ENCODE data around the gene AGAP1. TPM values are rescaled to one million over a fixed set of nuclear protein-coding genes. Genes with fewer than 3 reads are reported as not detected.
A peak's percentile ranks its signal among the peaks of the same experiment; 100 is the strongest.

AGAP1 gene
- total RNA-seq, 2 experiments from 2014 or later: 2.2 TPM

DNA sequence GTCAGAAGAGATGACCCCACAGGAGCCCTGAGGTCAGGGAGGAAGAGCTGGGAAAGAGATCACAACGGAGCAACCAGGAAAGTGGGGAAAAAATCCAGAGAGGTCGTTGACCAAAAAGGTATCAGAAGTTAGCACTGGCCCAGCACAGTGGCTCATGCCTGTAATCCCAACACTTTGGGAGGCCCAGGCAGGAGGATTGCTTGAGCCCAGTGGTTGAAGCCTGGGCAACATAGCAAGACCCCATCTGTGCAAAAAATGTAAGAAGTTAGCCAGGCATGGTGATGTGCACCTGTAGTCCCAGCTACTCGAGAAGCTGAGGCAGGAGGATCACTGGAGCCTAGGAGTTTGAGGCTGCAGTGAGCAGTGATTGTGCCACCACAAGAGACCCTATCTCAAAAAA, 552.9 kb downstream of the AGAP1 start:
- Mint-ChIP-seq H3K27me3 (peaks cover 18% of the 10 kb centered on the region), H3K4me3 (no peak overlapping the region), H3K4me1 (peaks cover 7% of the 10 kb centered on the region), H3K27ac (no peak overlapping the region), H3K36me3 (ENCODE audit: low read depth) (no peaks in the 10 kb centered on the region), H3K9me3 (ENCODE audit: low read depth) (no peaks in the 10 kb centered on the region)
- intact Hi-C loops (cut with DNase I, micrococcal nuclease): no loop called here
- ChIA-PET CTCF (no interaction called here), POLR2A (no interaction called here)
- no peak for DNase-seq
- ATAC-seq: no peak

- ATAC-seq: no peak
- CTCF ChIA-PET: no interaction called here
These were observed 553.3 kb downstream of the AGAP1 start for GRCh38 chr2:236047176-236047575.

DNA sequence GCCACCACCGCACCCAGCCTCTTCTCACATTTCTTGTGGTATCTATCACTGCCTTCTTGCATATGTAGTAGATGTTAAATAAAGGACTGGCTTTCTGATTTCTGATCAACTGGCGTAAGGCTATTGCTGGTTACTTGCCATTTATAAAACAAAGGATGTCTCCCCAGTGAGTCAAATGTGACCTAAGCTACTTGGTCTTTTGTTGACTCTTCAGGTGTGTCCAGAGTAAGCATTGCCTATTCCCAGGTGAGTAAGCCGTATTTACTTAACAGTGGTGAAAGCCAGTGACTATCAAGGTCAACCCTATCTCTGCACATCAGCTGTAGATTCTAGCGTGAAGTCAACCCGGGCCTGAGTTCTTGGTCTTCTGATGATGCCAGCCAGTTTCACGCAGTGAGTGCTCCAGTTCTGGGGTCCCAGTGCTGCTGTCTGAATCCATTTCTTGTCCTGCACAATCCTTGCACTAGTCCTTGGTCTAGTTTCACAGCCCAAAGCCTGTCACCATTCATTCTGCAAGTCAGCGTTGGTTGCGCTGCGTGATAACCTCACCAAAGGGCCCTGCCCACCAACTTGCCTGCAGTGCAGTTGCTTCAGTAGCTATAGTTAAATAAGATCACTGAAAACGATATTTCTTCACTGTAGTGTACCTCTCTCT, 554.2 kb downstream of the AGAP1 start:
- H3K36me3 Mint-ChIP-seq (ENCODE audit: low read depth): no peaks in the 10 kb centered on the region
- CTCF ChIA-PET: no interaction called here
- POLR2A ChIA-PET: no interaction called here
- ATAC-seq (no peak), DNase-seq (no peak)
- peaks cover 22% of the 10 kb centered on the region for H3K27me3 Mint-ChIP-seq
- H3K9me3 Mint-ChIP-seq (ENCODE audit: low read depth): no peaks in the 10 kb centered on the region
- no peak overlapping the region for H3K4me3 Mint-ChIP-seq
- H3K27ac Mint-ChIP-seq: no peak overlapping the region
- peaks cover 7% of the 10 kb centered on the region for H3K4me1 Mint-ChIP-seq
- intact Hi-C loops (cut with DNase I, micrococcal nuclease): no loop called here

More at GRCh38 chr2:236047176-236047575, 553.3 kb downstream of the AGAP1 start:
- H3K36me3 Mint-ChIP-seq (ENCODE audit: low read depth): no peaks in the 10 kb centered on the region
- intact Hi-C loops (cut with DNase I, micrococcal nuclease): no loop called here
- no peak overlapping the region for H3K4me3 Mint-ChIP-seq
- no peak overlapping the region for H3K27ac Mint-ChIP-seq
- no peaks in the 10 kb centered on the region for H3K9me3 Mint-ChIP-seq (ENCODE audit: low read depth)
- H3K27me3 Mint-ChIP-seq: peaks cover 16% of the 10 kb centered on the region
- no peak for DNase-seq
- H3K4me1 Mint-ChIP-seq: peaks cover 7% of the 10 kb centered on the region
- POLR2A ChIA-PET: no interaction called here

DNA sequence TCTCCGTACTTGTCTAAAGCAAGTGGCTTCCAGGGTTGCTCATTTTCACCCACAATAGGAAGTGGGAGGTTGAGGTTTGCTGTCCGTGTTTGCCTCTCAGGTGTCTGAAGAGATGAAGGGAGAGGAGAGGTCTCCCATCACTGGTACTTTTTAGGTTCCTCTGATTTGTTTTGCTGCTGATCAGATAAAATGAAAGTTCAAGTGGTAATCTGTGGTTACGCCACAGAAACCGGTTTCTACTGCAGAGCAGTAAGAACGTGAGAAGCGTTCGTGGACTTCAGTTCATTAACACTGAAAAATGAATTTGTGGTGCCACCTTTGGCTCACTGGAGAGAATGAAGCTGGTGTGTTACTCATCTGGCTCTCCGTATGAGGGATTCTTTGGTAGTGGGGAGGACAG, 556.1 kb downstream of the AGAP1 start:
- ChIA-PET POLR2A (interaction anchor here (0.5 kb wide), 1 partner anchor 987 kb away, joined by 3 read pairs; no protein-coding TSS in a partner anchor), CTCF (interaction anchor here (0.7 kb wide), 1 partner anchor 130 kb away, joined by 3 read pairs; no protein-coding TSS in a partner anchor)
- peak; percentile 85 for ATAC-seq
- H3K36me3 Mint-ChIP-seq (ENCODE audit: low read depth): no peaks in the 10 kb centered on the region
- peak; percentile 40 for DNase-seq
- H3K9me3 Mint-ChIP-seq (ENCODE audit: low read depth): no peaks in the 10 kb centered on the region
- intact Hi-C loops (cut with DNase I, micrococcal nuclease): loop anchor here in 1 of 2 experiments (5.0 kb wide), 3 partner anchors 113 to 273 kb away; no protein-coding TSS in a partner anchor
- peaks cover 9% of the 10 kb centered on the region for H3K4me1 Mint-ChIP-seq
- H3K27ac Mint-ChIP-seq: no peak overlapping the region
- no peak overlapping the region for H3K4me3 Mint-ChIP-seq
- peaks cover 31% of the 10 kb centered on the region for H3K27me3 Mint-ChIP-seq

DNA sequence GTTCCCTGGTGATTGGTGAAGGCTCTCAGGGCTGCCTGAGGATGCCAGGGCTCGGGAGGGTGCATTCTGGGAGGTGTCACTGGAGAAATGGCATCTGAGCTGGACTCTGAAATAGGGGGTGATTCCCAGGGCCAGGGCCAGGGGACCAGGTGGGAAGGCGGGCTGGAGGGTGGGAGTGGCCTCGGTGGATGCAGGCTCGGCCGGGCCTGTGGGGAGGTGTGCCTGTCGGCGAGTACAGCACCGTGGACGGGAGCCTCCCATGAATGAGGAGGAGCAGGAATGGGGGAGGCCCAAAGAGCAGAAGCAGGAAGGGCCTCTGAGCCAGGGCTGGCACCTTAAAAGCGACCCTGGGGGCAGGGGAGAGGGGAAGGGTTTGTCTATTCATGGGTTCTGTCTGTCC, 557.5 kb downstream of the AGAP1 start:
- Mint-ChIP-seq H3K9me3 (ENCODE audit: low read depth) (no peaks in the 10 kb centered on the region), H3K27ac (no peak overlapping the region), H3K27me3 (peaks cover 36% of the 10 kb centered on the region), H3K4me3 (no peak overlapping the region), H3K36me3 (ENCODE audit: low read depth) (no peaks in the 10 kb centered on the region), H3K4me1 (peaks cover 9% of the 10 kb centered on the region)
- ATAC-seq: no peak
- no peak for DNase-seq
- ChIA-PET POLR2A (no interaction called here), CTCF (no interaction called here)
- intact Hi-C loops (cut with DNase I, micrococcal nuclease): loop anchor here in 1 of 2 experiments (5.0 kb wide), 3 partner anchors 114 to 274 kb away; no protein-coding TSS in a partner anchor

DNA sequence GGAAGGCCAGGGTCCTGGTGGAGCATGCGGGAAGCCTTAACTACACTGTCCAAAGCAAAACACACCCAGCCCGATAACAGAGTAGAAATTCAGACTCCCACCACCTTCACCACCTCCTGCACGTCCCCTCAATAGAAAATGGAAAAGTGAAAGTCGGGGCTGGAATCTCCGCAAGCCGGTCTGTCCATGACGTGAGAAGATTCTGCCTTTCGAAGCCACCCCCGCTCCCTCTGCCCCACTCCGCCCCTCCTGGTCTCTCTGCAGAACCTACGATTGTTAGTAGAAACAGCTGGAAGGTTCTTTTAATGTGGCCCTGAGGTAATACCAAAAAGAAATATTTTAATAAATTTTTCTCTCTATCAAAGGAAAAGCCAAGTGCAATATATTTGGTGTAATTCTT, 558.0 kb downstream of the AGAP1 start:
- Mint-ChIP-seq H3K9me3 (ENCODE audit: low read depth) (no peaks in the 10 kb centered on the region), H3K4me3 (no peak overlapping the region), H3K36me3 (ENCODE audit: low read depth) (no peaks in the 10 kb centered on the region), H3K27ac (no peak overlapping the region), H3K4me1 (peaks cover 9% of the 10 kb centered on the region), H3K27me3 (peaks cover 35% of the 10 kb centered on the region)
- ChIA-PET CTCF (no interaction called here), POLR2A (no interaction called here)
- intact Hi-C loops (cut with DNase I, micrococcal nuclease): loop anchor here in 1 of 2 experiments (5.0 kb wide), 3 partner anchors 115 to 275 kb away; no protein-coding TSS in a partner anchor
- ATAC-seq (no peak), DNase-seq (no peak)

- ATAC-seq (no peak), DNase-seq (no peak)
- Mint-ChIP-seq H3K27ac (no peak overlapping the region), H3K4me3 (no peak overlapping the region), H3K36me3 (ENCODE audit: low read depth) (no peaks in the 10 kb centered on the region), H3K27me3 (peaks cover 35% of the 10 kb centered on the region), H3K4me1 (peaks cover 9% of the 10 kb centered on the region), H3K9me3 (ENCODE audit: low read depth) (no peaks in the 10 kb centered on the region)
- CTCF ChIA-PET: no interaction called here
- intact Hi-C loops (cut with DNase I, micrococcal nuclease): loop anchor here in 1 of 2 experiments (5.0 kb wide), 3 partner anchors 115 to 275 kb away; no protein-coding TSS in a partner anchor
- POLR2A ChIA-PET: no interaction called here
These were observed 558.4 kb downstream of the AGAP1 start for GRCh38 chr2:236052206-236052605.

GRCh38 chr2:236052926-236053821, 559.3 kb downstream of the AGAP1 start:
- H3K9me3 Mint-ChIP-seq (ENCODE audit: low read depth): peaks cover under 1% of the 10 kb centered on the region
- no peak for DNase-seq
- POLR2A ChIA-PET: no interaction called here
- no peak overlapping the region for H3K27ac Mint-ChIP-seq
- CTCF ChIA-PET: no interaction called here
- no peaks in the 10 kb centered on the region for H3K36me3 Mint-ChIP-seq (ENCODE audit: low read depth)
- no peak overlapping the region for H3K4me3 Mint-ChIP-seq
- intact Hi-C loops (cut with DNase I, micrococcal nuclease): loop anchor here in 1 of 2 experiments (5.0 kb wide), 3 partner anchors 116 to 276 kb away; no protein-coding TSS in a partner anchor
- no peak for ATAC-seq
- H3K27me3 Mint-ChIP-seq: peaks cover 36% of the 10 kb centered on the region
- H3K4me1 Mint-ChIP-seq: peaks cover 9% of the 10 kb centered on the region

DNA sequence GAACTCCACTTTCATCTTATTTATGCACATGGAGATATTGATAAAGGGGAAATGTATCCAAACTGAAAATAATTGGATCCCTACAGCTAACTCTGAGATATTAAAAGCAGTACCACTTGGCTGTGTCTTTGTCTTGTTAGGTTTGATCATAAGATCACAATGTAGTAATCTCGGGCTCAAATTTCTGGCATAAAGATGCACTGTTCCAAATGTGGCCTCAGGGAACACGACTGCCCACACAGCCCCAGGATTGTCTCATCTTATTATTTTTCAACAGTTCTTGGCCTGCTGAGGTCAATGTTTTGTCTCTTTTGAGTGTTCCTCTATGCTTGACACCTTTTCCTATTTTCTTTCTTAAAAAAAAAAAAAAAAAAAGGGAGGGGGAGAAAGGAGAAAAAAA, 560.3 kb downstream of the AGAP1 start:
- POLR2A ChIA-PET: no interaction called here
- H3K4me1 Mint-ChIP-seq: peaks cover 9% of the 10 kb centered on the region
- ATAC-seq: no peak
- no peak overlapping the region for H3K27ac Mint-ChIP-seq
- intact Hi-C loops (cut with DNase I, micrococcal nuclease): loop anchor here in 1 of 2 experiments (5.0 kb wide), 3 partner anchors 117 to 277 kb away; no protein-coding TSS in a partner anchor
- H3K36me3 Mint-ChIP-seq (ENCODE audit: low read depth): no peaks in the 10 kb centered on the region
- no peak for DNase-seq
- CTCF ChIA-PET: no interaction called here
- H3K4me3 Mint-ChIP-seq: no peak overlapping the region
- H3K27me3 Mint-ChIP-seq: peaks cover 35% of the 10 kb centered on the region
- peaks cover 2% of the 10 kb centered on the region for H3K9me3 Mint-ChIP-seq (ENCODE audit: low read depth)

DNA sequence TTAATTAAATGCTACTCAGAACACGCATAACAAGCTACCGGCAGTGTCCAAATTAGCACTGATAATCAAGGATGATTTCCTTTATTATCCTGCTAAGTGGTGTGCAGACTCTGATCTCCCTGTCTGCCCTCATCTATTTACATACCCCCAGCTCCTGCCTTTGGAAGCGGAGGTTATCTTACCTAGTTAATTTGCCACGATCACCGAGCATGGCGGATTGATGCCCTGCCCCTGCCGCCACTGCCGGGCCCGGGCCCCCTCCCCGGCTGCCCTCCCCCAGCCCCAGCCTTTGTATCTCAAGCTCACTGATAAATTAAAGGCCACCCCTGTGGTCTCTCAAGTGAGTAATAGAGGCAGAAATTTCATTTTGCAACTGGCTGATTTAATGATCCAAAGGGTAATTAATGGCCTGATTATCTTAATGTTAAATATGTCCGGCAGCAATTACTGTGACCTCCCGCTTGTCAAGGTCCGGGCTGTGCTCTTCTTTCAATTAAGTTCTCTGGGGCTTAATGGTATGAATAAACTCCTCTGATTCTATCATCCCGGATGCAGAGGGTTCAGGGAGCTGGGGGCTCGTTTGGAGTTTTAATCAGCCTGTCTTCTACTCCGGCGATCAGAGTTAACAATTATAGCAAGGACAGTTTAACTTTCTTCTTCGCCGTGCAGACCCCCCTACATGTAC, 560.9 kb downstream of the AGAP1 start:
- Mint-ChIP-seq H3K9me3 (ENCODE audit: low read depth) (peaks cover 2% of the 10 kb centered on the region), H3K4me1 (peaks cover 8% of the 10 kb centered on the region), H3K27me3 (peaks cover 35% of the 10 kb centered on the region), H3K36me3 (ENCODE audit: low read depth) (no peaks in the 10 kb centered on the region), H3K4me3 (no peak overlapping the region), H3K27ac (no peak overlapping the region)
- DNase-seq: no peak
- no peak for ATAC-seq
- ChIA-PET POLR2A (no interaction called here), CTCF (no interaction called here)
- intact Hi-C loops (cut with DNase I, micrococcal nuclease): loop anchor here in 1 of 2 experiments (5.0 kb wide), 3 partner anchors 117 to 277 kb away; no protein-coding TSS in a partner anchor

DNA sequence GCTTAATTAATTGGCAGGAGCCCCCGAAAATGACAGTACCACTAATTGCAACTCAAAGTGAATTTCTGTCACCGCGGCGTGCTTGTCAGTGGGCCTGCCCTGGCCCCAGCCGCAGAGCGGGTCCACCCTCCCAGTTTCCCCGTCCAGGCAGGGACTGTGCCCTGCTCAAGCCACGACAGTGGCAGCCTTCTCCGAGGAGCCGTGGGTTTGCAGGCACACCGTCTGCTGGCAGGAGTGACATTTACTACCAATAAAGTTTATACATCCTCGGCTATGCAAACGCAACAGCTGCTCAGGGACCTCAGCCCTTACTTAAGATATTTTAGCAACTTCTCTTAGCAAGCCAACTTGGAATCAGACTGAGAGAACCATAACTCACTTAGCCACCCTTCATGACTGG, 561.6 kb downstream of the AGAP1 start:
- H3K4me3 Mint-ChIP-seq: no peak overlapping the region
- peaks cover 35% of the 10 kb centered on the region for H3K27me3 Mint-ChIP-seq
- intact Hi-C loops (cut with DNase I, micrococcal nuclease): no loop called here
- no peak overlapping the region for H3K27ac Mint-ChIP-seq
- H3K4me1 Mint-ChIP-seq: peaks cover 2% of the 10 kb centered on the region
- peaks cover 2% of the 10 kb centered on the region for H3K9me3 Mint-ChIP-seq (ENCODE audit: low read depth)
- DNase-seq (no peak), ATAC-seq (no peak)
- POLR2A ChIA-PET: no interaction called here
- CTCF ChIA-PET: no interaction called here
- no peaks in the 10 kb centered on the region for H3K36me3 Mint-ChIP-seq (ENCODE audit: low read depth)
